HG03521 (cell line): ENCODE measurements around the gene KIF6.

Experiments
- ATAC-seq: cut with Tn5 transposase; IDR thresholded peaks from one replicate; pipeline ENCODE4 v1.9.1; 2021; ENCODE audit warnings: mild to moderate bottlenecking, moderate library complexity; ENCODE audit not compliant: unreplicated experiment

The KIF6 gene

GRCh38 chr6:39602601-39603519, 122.3 kb downstream of the KIF6 start:
- ATAC-seq, result no peak

DNA sequence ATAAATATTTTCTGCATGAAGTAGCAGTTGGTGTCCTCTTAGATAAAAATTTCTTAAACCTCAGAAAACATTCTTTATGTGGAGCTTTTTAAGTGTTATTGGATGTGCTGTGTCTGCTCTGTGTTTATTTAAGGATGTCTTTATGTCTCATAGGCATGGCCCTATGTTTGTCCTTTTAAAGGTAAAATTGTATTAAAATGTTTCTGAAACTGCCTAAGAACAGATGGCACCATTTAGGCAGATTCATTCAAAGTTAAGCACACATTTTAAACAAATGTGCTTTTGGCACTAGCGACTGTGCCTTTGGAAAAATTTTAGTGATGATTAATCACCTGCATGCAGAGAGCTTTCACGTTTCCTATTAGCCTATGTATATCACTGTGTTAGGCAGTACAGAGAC, 125.2 kb downstream of the KIF6 start:
- no peak for ATAC-seq

DNA sequence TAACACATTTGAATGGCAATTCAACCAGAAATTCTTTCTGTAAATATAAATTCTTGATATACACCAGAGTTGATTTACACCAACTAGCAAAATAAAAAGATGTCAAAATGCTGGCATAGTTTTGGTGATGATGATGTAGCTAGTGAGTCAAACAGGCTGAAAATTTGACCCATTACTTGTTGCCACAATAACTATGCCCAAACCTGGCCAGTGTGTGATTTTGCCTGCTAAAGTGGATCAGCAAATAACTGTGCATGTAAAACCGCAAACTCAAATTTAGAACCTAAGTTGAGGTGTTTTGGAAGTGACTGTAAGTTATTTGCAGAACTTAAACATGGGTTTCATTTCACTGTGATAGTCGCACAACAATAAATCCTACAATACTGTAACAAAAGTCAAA, 125.9 kb downstream of the KIF6 start:
- no peak for ATAC-seq

DNA sequence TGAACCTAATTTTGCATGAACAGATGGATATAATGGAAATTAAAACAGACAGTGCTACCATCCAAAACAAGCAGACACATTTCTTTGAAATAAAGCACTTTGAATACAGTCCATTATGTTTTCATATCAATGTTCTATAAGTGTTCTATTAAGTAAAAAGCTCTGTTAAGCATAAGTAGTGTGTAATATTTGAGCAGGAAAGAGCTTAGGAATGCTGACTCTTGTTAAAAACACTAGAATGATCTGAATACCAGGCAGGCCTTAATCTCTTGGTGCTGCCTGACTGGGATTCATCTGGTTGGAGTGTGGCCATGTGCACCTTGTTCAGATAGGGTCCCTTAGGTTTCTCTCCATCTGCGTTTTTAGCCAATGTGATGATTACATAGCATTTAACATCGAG, 130.9 kb downstream of the KIF6 start:
- ATAC-seq, result no peak

DNA sequence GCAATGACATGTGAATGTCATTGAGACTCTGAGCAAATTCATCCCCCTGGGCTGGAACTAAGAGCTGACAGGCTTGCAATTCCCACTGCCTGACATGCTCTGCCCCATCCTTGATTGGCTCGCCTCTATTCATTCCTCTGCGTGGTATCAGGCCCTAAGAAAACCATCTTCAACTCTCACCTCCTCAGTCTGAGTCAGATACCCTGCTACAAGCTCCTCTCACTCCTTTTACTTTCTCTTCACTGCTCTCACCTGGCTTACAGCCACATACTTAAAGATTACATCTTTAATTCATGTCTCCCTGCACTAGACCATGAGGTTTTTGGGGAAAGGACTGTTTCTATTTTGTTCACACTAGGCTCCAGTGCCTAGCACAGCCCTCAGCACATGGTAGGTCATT, 131.6 kb downstream of the KIF6 start:
- ATAC-seq, result no peak

DNA sequence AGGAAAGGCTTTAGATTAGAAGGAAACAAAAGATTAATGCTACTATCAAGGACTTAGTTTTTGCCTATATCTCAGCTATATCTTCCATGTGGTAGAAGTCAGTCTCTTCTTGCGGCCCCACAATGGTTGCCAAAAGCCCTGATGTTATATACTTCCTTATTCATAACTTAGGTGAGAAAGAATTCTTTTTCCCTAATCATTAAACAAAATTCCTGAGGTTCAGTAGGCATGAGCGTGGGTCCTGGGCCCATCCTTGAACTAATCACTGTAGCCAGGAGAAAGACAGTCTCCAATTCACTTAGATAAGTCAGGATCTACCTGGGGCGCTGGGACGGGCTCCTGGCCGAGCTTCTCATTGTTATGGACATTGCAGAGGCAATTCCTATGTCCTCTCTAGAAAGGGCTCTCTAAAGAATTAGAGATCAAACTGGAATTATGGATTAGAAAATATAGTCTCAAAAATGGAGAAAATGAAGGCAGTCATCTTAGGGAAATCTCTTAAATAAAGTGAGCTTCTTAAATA, 134.3 kb downstream of the KIF6 start:
- ATAC-seq, result no peak

DNA sequence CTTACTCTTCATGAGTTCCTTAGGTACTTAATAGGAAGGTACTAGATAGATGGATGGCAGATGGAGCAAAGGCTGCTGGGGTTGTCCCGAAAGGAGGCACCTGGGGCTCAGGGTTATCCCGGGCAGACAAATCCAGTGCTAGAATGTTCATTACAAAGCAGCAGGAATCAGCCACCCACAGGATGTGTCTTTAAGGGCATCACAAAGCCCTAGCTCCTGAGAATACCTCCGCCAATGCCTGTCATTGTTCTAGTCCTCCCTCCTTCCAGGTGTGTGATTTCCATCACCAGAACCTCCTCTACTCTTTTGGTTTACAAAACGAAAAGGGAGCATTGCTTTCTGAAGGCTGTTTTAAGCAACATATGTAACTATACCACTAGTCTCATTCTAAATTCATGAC, 138.1 kb downstream of the KIF6 start:
- ATAC-seq, result no peak

GRCh38 chr6:39585641-39586040, 139.6 kb downstream of the KIF6 start:
- ATAC-seq, result no peak

GRCh38 chr6:39577446-39578165, 147.6 kb downstream of the KIF6 start:
- no peak for ATAC-seq

- no peak for ATAC-seq
Observed at GRCh38 chr6:39576556-39577303, 148.5 kb downstream of the KIF6 start.

DNA sequence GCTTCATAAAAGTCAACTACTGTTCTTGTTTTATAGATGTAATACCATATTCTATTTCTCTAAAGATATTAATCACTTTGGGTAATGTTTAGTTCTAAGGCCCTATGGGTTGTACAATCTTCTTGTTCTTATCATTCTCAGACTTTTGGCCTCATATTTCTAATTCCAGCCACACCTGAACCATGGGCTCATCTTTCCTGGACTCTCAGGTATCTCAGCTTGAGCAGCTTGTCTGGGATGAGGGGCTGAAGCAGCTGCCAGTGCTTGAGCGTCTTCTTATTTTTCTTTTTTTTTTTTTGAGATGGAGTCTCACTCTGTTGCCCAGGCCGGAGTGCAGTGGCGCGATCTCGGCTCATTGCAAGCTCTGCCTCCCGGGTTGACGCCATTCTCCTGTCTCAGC, 150.2 kb downstream of the KIF6 start:
- no peak for ATAC-seq

DNA sequence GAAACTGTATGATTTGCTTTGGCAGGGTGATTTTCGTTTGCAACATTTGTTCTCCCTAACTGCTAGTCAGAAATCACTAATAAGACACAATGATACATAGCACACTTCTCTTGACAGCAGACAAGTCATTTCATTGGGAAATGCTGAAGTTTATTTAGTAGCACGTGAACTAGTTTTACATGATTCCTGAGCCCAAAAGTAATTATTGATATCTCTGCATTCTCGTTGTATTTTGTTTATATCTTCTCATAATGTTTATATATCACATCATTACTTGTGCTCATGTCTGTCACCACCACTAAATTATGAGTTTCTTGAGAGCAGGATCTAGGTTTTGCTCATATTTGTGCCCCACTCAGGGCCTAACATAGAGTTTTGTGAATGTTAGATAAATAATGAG, 151.7 kb downstream of the KIF6 start:
- no peak for ATAC-seq

GRCh38 chr6:39572661-39573340, 152.4 kb downstream of the KIF6 start:
- no peak for ATAC-seq

DNA sequence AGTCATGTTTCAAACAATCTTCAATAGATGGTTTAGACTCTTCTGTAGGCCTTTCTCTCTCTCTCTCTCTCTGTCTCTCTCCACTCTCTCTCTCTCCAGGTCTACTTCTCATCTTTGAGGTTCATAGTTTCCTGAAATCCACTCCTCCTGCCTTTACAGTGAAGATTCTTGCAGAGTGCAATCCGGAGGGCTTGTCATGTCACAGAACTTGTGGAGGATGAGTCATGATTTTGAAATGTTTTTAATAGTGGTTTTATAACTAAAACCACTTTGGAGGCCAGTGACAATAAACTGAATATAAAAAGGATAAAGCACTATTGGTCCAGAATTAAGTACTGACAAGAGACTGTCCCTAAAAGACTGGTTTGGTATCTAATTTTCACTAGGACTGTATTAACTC, 156.3 kb downstream of the KIF6 start:
- no peak for ATAC-seq

GRCh38 chr6:39567091-39567490, 158.1 kb downstream of the KIF6 start:
- ATAC-seq, result no peak

GRCh38 chr6:39566456-39566855, 158.8 kb downstream of the KIF6 start:
- ATAC-seq, result no peak

GRCh38 chr6:39565956-39566355, 159.3 kb downstream of the KIF6 start:
- ATAC-seq, result no peak

DNA sequence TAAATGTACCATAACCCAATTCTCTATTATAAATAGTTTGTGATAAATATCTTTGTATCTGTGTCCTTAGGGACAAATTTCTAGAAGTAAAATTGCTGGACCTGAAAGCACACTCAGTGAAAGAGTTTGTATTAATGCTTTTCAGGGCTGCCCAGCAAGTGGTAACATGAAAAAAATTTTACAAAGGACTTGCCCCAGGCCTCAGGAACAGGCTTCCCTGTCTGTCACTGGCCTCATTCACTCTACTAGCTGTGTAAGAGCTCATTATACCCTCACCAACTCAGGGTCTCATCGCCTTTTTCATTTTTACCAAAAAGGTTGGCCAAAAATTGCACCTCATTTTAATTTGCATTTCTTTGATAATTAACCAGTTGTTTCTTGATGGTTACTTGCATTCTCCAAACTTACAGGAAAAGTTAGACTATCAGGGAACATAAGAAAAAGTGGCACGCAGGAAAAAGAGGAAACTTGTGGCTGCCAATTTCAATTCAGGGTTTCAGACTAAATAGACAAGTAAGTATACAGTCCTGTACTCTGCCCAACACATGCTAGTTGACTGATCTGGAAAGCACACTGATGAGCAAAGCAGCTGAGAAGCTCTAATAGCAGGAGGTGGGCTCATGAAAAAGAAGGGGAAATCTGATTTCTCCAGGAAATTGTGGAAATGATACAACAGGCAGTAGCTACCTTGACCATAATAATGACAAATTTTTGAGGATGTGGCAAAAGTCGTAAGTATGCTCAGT, 161.5 kb downstream of the KIF6 start:
- no peak for ATAC-seq

DNA sequence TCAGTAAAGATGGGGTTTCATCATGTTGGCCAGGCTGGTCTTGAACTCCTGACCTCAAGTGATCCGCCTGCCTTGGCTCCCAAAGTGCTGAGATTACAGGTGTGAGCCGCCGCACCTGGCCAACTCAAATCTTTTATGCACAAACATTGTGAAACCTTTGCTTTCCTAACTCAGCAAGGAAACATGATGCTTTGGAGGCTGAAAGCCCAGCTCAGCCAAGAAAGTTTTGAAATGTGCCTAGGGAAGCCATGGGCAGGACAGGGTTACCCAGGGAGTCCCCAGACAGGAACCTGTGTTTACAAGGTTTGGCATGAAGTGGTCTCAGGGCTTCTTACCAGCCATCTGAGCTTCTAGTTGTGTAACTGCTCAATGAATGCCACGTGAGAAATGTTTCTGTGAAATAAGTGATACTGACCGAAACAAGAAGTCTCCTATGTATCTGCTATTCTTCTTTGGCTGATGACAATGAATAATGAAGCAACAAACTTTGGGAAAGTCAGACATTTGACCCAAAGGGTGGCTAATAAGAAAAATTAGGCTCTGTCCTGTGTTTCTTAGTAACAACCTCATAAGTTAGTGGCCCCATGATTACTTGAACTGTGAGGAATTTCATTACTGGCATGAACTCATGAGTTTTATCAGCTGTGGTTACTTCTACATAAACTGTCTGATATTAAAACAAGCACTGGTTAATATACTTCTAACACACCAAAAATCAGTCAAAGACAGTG, 163.5 kb downstream of the KIF6 start:
- no peak for ATAC-seq
